GM19324 (cell line): ENCODE data around the gene MRFAP1L1.
"Not testable (repeated sequence)": the region's sequence is repeated elsewhere in the genome, so short reads cannot be mapped to it uniquely, and the experiment has no call there.

Source experiments
- ATAC-seq: cut with Tn5 transposase; IDR thresholded peaks from one replicate; pipeline ENCODE4 v1.9.1; 2021; ENCODE audit warnings: mild to moderate bottlenecking, moderate library complexity; ENCODE audit not compliant: unreplicated experiment, low FRiP score

MRFAP1L1 gene

GRCh38 chr4:6693231-6694176 is 16.2 kb downstream of the MRFAP1L1 start, which contains the start of gene S100P:
Gene S100P, plus strand, starts transcription at chr4:6693878. Its CDS starts 55 bp downstream, at chr4:6693933.
- ATAC-seq: no peak

DNA sequence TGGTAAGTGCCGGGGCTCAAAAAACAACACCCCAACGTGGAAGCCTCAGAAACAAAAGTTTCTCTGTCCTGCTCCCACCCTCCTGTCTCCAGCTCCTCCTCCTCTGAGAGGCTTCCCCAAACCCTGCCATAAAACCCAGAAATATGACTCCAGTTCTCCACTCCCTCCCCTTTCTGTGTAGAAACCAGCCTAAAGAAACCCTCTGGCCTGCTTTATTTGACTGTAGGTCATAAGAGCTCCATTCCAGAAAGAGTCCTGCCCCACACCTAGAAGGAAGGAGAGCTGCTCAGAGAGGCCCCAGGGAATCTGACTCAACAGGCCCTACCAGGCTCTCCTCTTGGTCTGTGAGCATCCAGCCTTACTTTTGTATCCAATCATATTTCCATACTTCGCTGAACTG is 16.9 kb downstream of the MRFAP1L1 start:
- no peak for ATAC-seq

DNA sequence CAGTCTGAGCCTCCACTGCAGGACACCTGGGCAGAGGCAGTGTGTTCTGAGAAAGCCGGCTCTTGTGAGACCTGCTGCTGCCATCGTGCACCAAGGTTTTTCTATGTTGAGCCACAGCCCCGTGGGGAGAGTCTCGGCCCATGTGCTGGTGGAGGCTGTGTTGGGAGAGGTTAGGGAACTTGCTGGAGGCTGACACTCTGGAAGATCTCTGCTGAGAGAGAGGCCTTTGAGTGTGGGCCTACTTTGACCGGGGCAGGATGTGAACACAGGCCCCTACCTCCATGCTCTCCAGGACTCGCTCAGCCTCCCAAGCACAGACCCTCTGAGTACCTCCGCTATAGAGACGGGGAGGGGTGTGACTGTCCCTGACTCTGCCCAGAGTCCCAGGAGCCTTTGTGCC is 17.3 kb downstream of the MRFAP1L1 start:
- no peak for ATAC-seq

DNA sequence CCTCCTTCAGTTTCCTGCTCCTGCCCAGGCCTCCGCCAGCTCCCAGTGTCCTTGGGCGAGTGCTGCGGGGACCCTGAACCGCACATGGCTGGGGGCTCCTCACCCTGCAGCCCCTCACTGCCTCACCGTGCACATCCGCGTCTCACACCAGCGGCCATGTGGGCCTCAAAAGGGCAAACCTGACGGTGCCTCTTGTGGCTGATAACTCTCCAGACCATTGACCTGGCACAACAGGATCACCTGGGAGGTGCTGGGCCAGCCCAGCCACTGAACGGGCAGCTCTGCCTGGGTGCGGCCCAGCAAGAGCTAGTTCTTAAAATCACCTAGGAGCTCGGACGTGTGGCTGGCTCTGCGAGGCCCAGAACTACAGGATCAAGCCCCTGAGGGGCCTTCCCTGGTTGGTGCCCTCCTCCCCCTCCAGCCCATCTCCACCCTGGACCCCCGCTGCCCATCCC is 20.1 kb downstream of the MRFAP1L1 start:
- ATAC-seq: no peak

GRCh38 chr4:6688879-6689505 is 20.7 kb downstream of the MRFAP1L1 start:
- no peak for ATAC-seq

DNA sequence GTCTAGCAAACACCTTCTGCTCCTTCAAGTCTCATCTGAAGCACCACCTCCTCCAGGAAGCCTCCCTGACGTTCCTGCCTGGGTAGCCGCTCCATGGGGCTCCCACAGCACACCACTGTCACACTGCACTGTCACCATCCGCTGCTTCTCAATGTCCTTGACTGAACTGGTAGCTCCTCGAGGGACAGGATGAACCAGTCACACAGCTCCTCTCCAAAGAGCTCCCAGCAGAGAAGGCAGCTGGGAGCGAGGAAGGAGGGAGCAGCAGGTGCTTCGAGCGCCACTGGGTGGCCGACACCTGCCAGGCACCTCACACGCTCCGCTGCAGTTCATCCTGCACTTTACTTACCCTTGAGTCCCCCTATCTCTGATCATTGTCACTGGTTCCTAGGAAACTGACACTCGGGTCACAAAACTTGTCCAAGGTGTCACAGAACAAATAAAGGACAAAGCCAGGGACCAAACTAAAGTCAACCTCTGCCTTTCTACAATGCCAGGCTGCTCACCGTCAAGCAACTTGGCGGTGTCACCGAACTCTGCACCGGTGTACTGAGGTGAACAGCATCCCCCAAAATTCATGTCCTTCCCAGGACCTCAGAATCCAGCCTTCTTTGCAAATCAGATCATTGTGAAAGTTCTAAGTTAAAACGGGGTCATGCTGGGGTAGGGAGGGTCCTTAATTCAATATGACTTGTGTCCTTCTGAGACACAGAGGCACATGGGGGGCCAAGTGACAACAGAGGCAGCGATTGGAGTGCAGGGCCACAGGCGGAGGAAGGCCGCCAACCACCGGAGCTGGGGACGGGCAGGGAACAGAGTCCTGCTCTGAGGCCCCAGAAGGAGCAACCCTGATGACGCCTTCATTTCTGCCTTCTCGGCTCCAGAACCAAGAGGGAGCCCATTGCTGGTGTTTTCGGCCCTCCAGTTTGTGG is 21.5 kb downstream of the MRFAP1L1 start:
- no peak for ATAC-seq

GRCh38 chr4:6686104-6686787 is 23.4 kb downstream of the MRFAP1L1 start:
- ATAC-seq: no peak

DNA sequence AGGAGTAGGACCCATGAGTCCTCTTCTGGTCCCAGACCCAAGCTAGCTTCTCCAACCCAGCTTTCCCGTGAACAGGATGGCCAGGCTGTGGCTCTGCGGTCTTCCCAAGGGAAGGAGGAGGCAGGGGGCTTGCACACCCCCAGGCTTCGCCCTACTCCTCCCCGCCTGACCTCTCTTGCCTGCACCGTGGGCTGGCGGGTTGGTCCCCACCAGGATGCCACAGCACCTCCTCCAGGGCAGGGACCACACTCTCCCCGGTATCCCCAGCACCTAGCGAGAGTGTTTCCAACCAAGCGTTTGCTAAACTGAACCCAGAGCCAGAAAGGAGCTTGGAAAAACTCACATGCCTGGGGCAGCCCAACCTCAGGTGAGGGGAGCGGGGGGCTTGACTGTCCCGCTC is 25.0 kb downstream of the MRFAP1L1 start:
- ATAC-seq: no peak

GRCh38 chr4:6682862-6683590 is 26.6 kb downstream of the MRFAP1L1 start:
- no peak for ATAC-seq

GRCh38 chr4:6681191-6681590 is 28.5 kb downstream of the MRFAP1L1 start:
- no peak for ATAC-seq

- ATAC-seq: no peak
Measured at GRCh38 chr4:6680372-6681034, 29.2 kb downstream of the MRFAP1L1 start.

GRCh38 chr4:6676722-6677558 is 32.7 kb downstream of the MRFAP1L1 start:
- ATAC-seq: no peak

GRCh38 chr4:6674500-6675149 is 35.0 kb downstream of the MRFAP1L1 start:
- ATAC-seq: peak; percentile 41

DNA sequence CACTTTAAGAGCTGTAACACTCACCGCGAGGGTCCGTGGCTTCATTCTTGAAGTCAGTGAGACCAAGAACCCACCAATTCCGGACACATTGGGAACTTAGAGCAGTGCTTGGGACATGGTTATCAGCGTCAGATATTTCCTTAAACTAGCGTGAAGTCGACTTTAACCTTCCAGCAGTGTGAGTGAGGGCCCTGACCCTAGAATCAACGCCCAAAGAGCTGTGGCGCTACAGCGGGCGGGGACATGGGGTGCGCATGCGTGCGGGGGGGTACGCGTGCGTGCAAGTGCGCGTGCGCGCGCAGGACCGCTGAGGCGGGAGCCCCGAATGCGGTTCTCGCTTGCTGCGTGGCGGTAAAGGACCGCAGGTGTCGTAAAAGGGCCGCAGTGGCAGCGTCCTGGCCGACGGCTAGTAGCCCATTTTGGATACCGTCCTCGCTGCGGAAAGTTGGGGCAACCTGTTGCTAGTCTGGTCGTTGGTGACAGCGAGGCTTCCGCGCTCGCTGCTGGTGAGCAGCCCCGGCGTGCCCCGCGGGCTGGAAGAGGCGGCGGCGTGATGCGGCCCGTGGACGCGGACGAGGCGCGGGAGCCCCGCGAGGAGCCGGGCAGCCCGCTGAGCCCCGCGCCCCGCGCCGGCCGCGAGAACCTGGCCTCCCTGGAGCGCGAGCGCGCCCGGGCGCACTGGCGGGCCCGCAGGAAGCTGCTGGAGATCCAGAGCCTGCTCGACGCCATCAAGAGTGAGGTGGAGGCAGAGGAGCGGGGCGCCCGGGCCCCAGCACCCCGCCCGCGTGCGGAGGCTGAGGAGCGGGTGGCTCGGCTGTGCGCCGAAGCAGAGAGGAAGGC is 35.8 kb downstream of the MRFAP1L1 start:
- peak; percentile 87 for ATAC-seq

- not testable (repeated sequence) for ATAC-seq
Measured at GRCh38 chr4:6673191-6673659, 36.4 kb downstream of the MRFAP1L1 start.

GRCh38 chr4:6672541-6673190 is 37.0 kb downstream of the MRFAP1L1 start:
- ATAC-seq: not testable (repeated sequence)
